ENCODE data around the gene RNF169. TPM values are rescaled to one million over a fixed set of nuclear protein-coding genes. Genes with fewer than 3 reads are reported as not detected.
"Not testable (repeated sequence)": the region's sequence is repeated elsewhere in the genome, so short reads cannot be mapped to it uniquely, and the experiment has no call there.

The RNF169 gene
- total RNA-seq, 1 donor from 2014 or later: 21.6 TPM

GRCh38 chr11:74822170-74822569, 73.5 kb downstream of the RNF169 start:
- DNase-seq (ENCODE audit: low spot score): no peak

GRCh38 chr11:74824285-74824982, 75.8 kb downstream of the RNF169 start:
- no peak for DNase-seq (ENCODE audit: low spot score)

- not testable (repeated sequence) for DNase-seq (ENCODE audit: low spot score)
Observed at GRCh38 chr11:74825596-74825995, 76.9 kb downstream of the RNF169 start.

GRCh38 chr11:74826901-74827300, 78.3 kb downstream of the RNF169 start:
- DNase-seq (ENCODE audit: low spot score): no peak

- no peak for DNase-seq (ENCODE audit: low spot score)
Observed at GRCh38 chr11:74837191-74837590, 88.5 kb downstream of the RNF169 start.

- DNase-seq (ENCODE audit: low spot score): no peak
Observed at GRCh38 chr11:74838188-74838587, 89.5 kb downstream of the RNF169 start.

GRCh38 chr11:74839446-74839845, 90.8 kb downstream of the RNF169 start:
- no peak for DNase-seq (ENCODE audit: low spot score)

GRCh38 chr11:74839971-74840370, 91.3 kb downstream of the RNF169 start:
- no peak for DNase-seq (ENCODE audit: low spot score)

GRCh38 chr11:74840486-74840885, 91.8 kb downstream of the RNF169 start:
- no peak for DNase-seq (ENCODE audit: low spot score)

GRCh38 chr11:74842967-74843366, 94.3 kb downstream of the RNF169 start:
- no peak for DNase-seq (ENCODE audit: low spot score)

- no peak for DNase-seq (ENCODE audit: low spot score)
Observed at GRCh38 chr11:74844072-74844471, 95.4 kb downstream of the RNF169 start.

- DNase-seq (ENCODE audit: low spot score): no peak
Observed at GRCh38 chr11:74844865-74845264, 96.2 kb downstream of the RNF169 start.

- no peak for DNase-seq (ENCODE audit: low spot score)
Observed at GRCh38 chr11:74845978-74846517, 97.4 kb downstream of the RNF169 start.

- DNase-seq (ENCODE audit: low spot score): no peak
Observed at GRCh38 chr11:74846770-74847169, 98.1 kb downstream of the RNF169 start.

GRCh38 chr11:74847395-74847794, 98.7 kb downstream of the RNF169 start:
- DNase-seq (ENCODE audit: low spot score): no peak

- no peak for DNase-seq (ENCODE audit: low spot score)
Observed at GRCh38 chr11:74847895-74848294, 99.2 kb downstream of the RNF169 start.

GRCh38 chr11:74849525-74850391, 101.1 kb downstream of the RNF169 start:
- no peak for DNase-seq (ENCODE audit: low spot score)

GRCh38 chr11:74853223-74853622, 104.6 kb downstream of the RNF169 start:
- DNase-seq (ENCODE audit: low spot score): no peak

GRCh38 chr11:74860743-74861142, 112.1 kb downstream of the RNF169 start:
- no peak for DNase-seq (ENCODE audit: low spot score)

- DNase-seq (ENCODE audit: low spot score): no peak
Observed at GRCh38 chr11:74863410-74863809, 114.8 kb downstream of the RNF169 start.

GRCh38 chr11:74866557-74866956, 117.9 kb downstream of the RNF169 start:
- DNase-seq (ENCODE audit: low spot score): no peak

GRCh38 chr11:74870485-74870884, 121.8 kb downstream of the RNF169 start:
- DNase-seq (ENCODE audit: low spot score): no peak

- DNase-seq (ENCODE audit: low spot score): no peak
Observed at GRCh38 chr11:74871037-74871436, 122.4 kb downstream of the RNF169 start.

All from ureter (tissue), 1 donor.